NOMO-1 treated with dmso at 0.1 percent for 144 hours (cell line): ENCODE results near the gene METTL5.
"Not testable (repeated sequence)": the region's sequence is repeated elsewhere in the genome, so short reads cannot be mapped to it uniquely, and the experiment has no call there.

Source experiments
- DNase-seq: peaks from one replicate; lab custom pipeline; 2025; ENCODE audit not compliant: unreplicated experiment; lab: John Stamatoyannopoulos, UW

METTL5 gene

GRCh38 chr2:169834401-169834800, 9.7 kb upstream of the METTL5 start:
- DNase-seq: no peak

GRCh38 chr2:169828141-169828811, 3.6 kb upstream of the METTL5 start:
- peak; percentile 29 for DNase-seq

DNA sequence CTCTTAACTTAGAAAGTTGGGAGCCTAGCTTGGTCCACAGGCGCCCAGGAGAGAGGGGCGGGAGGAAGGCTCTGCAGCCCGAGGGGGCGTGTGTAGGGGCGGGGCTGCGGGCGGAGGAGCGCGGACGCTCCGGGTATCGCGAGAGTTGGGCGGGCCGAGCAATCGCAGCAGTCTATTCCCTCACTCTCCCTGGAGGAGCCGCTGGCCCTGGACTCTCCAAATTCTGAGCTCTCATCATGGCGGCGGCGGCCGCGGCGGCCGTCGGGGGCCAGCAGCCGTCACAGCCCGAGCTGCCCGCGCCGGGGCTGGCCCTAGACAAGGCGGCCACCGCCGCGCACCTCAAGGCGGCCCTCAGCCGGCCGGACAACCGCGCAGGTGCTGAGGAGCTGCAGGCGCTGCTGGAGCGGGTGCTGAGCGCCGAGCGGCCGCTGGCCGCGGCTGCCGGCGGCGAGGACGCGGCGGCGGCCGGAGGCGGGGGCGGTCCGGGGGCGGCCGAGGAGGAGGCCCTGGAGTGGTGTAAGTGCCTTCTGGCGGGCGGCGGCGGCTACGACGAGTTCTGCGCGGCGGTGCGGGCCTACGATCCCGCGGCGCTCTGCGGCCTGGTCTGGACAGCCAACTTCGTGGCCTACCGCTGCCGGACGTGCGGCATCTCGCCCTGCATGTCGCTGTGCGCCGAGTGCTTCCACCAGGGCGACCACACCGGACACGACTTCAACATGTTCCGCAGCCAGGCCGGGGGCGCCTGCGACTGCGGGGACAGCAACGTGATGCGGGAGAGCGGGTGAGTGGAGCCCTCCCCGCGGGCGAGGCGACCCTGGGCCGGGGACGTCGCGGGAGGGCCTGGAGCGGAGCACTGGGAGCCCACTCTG, 2.8 kb upstream of the METTL5 start, which contains the start of gene UBR3:
Gene UBR3 (plus strand): TSS at position 183 of the 869 bp plus-strand sequence. CDS start 54 bp downstream, at position 237.
- DNase-seq: peak; percentile 93

DNA sequence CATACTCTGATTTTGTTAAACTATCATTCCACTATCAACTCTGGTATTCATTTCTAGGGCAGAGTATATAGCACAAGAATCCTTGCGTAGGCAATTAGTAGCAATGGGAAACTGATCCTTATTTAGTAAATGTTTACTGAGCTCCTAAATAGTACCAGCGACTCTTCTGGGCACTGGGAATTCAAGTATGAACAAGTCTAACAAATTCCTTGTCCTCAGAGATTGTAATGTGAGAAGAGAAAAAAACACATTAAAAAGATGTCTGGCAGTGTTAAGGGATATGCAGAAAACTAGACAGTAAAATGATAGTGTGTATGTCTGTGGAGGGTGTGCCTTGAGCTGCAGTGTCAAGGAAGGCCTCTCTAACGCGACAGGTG, 721 bp downstream of the METTL5 start:
- no peak for DNase-seq

DNA sequence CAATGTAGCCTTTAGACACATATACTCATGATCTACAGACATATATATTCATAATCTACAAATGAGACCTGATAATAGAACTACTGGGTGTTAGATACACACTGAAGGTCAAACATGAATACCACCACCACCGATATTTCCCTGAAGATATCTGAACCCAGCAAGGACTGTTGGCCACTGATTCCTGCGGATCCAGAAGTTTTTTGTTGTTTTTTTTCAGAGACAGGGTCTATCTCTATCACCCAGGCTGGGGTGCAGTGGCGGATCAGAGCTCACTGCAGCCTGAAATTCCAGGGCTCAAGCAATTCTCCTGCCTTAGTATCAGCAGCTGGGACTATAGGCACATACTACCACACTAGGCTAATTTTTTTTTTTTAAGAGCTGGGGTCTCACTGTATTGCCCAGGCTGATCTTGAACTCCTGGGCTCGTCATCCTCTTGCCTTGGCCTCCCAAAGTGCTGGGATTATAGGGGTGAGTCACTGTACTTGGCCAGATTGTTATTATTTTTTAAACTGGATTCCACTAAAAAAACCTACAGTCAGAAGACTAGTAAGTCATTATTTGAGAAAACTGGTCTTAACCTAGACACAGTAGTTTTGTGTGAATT, 1.8 kb downstream of the METTL5 start:
- no peak for DNase-seq

DNA sequence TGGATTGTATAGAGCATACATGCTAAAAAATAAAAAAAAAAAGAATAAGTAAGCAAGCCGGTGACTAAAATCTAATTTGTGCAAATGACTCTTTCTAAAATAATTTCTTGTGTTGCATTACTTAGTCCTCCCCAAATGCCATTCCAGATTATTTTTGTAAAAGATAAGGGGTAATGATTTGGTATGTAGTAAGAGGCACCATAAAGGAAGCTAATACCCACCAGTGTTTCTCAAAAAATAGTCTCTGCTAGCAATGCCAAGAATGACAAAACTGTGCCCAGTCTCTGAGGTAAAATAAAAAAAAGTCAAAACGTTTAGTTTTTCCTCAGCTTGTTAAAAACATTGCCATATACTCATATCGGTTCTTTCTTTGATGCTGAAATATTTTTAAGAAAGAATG, 2.7 kb downstream of the METTL5 start:
- DNase-seq: no peak

- not testable (repeated sequence) for DNase-seq
Observed at GRCh38 chr2:169820101-169820500, 4.6 kb downstream of the METTL5 start.

DNA sequence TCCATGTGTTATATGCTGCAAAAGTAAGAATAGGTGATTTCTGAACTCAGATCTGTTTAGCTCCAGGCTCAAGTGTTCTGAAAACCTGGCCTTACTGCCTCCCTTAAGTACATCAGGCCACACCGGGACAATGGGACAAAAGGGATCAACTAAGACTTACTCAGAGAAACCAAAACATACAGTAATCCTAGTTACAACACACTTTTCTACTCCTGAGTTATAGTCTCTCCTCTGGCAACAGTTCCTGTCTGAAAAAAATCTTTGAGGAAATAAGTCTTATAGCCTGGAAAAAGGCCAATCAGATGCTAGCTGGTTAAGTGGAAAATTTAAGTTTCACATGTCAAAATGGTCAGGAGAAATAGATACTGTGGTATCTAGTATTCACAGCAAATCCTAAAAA, 5.6 kb downstream of the METTL5 start:
- no peak for DNase-seq

GRCh38 chr2:169818241-169818640, 6.5 kb downstream of the METTL5 start:
- DNase-seq: no peak

- DNase-seq: not testable (repeated sequence)
Observed at GRCh38 chr2:169817369-169817768, 7.3 kb downstream of the METTL5 start.

GRCh38 chr2:169816961-169817360, 7.7 kb downstream of the METTL5 start:
- DNase-seq: not testable (repeated sequence)

- DNase-seq: no peak
Observed at GRCh38 chr2:169815849-169816248, 8.9 kb downstream of the METTL5 start.

DNA sequence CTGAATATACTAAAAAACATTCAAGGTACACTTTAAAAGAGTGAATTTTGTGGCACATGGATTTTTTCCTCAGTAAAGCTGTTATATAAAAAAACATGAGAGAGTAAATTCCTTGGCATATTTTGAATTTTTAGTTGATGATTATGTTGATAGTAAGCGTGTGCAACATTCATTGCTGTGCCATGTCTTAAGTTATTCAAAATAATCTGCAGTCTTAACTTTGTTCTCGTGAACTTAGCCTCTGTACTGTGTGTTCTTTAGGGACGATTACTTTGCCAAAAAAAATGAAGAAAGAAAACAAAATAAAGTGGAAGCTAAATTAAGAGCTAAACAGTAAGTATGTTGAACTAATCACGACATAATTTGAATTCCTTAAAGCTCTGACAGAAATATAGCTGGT, 16.5 kb downstream of the METTL5 start:
- no peak for DNase-seq

DNA sequence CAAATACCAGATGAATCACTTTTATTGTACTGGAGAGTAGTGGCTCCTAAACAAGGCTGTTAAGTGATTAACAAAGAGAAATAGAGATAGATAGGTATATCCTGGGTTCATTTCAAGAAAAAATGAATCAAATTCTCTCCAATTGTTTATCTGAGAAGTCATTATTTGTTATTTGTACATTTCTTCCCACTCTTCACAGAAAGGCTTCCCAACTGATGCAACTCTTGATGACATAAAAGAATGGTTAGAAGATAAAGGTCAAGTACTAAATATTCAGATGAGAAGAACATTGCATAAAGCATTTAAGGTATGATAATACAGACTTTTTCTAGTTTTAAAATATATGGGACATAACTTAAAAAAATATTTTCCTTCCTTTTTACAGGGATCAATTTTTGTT, 18.1 kb downstream of the METTL5 start:
- no peak for DNase-seq

DNA sequence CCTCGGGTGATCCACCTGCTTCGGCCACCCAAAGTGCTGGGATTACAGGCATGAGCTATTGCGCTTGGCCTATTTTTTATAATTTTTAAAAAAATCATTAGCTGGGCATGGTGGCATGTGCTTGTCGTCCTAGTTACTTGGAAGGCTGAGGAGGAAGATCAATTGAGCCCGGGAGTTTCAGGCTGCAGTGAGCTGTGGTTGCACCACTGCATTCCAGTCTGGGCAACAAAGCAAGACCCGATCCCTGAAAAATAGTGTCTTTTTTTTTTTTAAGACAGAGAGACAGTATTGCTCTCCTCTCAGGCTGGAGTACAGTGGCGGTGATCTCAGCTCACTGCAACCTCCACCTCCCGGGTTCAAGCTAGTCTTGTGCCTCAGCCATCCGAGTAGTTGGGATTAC, 21.2 kb downstream of the METTL5 start:
- DNase-seq: no peak

GRCh38 chr2:169798718-169799592, 25.8 kb downstream of the METTL5 start, which contains the start of gene SSB:
Gene SSB (plus strand): TSS chr2:169798871. CDS start chr2:169800961, 2,090 bp downstream.
- DNase-seq: peak; percentile 89

DNA sequence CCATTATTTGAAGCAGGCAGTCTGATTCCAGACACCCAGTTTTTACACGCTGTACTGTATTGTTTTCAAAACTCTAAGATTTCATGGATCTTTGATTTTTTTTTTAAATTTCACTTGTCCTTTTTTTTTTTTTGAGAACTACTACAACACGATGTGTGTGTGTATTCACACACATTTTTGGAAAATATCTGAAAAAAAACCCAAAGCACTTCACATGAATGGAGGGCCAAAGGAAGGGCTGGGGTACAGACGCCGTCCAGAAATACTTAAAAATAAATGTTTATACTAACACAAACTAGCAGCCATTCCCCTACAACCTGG, 26.3 kb downstream of the METTL5 start:
- DNase-seq: no peak

GRCh38 chr2:169797601-169798000, 27.1 kb downstream of the METTL5 start:
- DNase-seq: no peak

GRCh38 chr2:169796441-169796840, 28.3 kb downstream of the METTL5 start:
- DNase-seq: no peak

DNA sequence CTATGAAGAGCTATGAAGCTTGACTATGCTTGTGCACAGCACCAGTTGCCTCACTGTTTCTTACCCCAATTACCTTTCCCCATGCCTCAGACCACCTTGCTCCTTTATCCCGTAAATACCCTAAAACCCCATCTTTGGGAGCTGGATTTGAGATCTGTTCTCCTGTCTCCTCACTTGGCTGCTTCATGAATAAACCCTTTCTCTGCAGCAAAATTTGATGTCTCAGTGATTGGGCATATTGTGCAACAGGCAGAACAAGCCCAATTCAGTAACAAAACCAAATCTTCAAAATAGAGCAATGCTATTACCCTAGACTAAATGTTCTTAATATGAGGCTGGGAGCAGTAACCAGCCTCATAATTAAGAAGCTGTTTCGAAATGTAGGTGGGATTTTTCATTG, 29.5 kb downstream of the METTL5 start:
- no peak for DNase-seq

DNA sequence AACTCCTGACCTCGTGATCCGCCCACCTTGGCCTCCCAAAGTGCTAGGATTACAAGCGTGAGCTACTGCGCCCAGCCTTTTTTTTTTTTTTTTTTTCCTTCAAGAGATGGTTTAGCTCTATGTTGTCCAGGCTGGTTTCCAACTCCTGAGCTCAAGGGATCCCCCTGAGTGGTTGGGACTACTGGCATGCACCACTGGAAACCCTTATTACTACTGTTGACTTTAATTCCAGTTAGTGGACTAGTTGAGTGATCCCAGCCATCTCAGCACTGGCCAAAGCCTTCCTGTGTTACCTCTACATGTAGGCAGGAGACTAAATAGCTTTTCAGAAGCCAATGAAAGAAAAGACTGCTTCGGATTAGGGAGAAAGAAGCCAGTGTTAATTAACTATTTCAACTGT, 34.1 kb downstream of the METTL5 start:
- DNase-seq: no peak
